ENCODE results near the gene FCN3. TPM values are rescaled to one million over a fixed set of nuclear protein-coding genes. Genes with fewer than 3 reads are reported as not detected.

FCN3 gene
- total and polyA plus RNA-seq, 9 of the 15 experiments (the other 6 are each of a cell fraction or from before 2014, with no cell fraction given) = 0.49 TPM; not detected in 8

- TF ChIP-seq NCOR1 (IDR thresholded peaks at IDR 0.05) = peak; percentile 70
- TF ChIP-seq SFPQ (IDR thresholded peaks at IDR 0.05; ENCODE audit: low read depth, low read length) = no peak
- peak; percentile 66 for TF ChIP-seq NFIC (IDR thresholded peaks at IDR 0.05)
- TF ChIP-seq ZBTB26 (CRISPR knock-in tag; IDR thresholded peaks at IDR 0.05) = no peak; the same call in 1 of the 2 replicates
- TF ChIP-seq BRF1 (IDR thresholded peaks at IDR 0.05; ENCODE audit: borderline replicate concordance, extremely low read depth, insufficient read length) = no peak
- peak; percentile 86 for TF ChIP-seq ETS2 (tag; IDR thresholded peaks at IDR 0.05; ENCODE audit: borderline replicate concordance, poor library complexity, severe bottlenecking)
- no peak for TF ChIP-seq MGA (IDR thresholded peaks at IDR 0.05)
- no peak for TF ChIP-seq IFI16 (CRISPR knock-in tag; IDR thresholded peaks at IDR 0.05)
- TF ChIP-seq ZNF133 (CRISPR knock-in tag; IDR thresholded peaks at IDR 0.05) = no peak
- TF ChIP-seq TSC22D4 (tag; IDR thresholded peaks at IDR 0.05) = no peak
- 0 out of 2 replicates have a peak, but pooled peaks have one; percentile 24 for TF ChIP-seq KDM2B (CRISPR knock-in tag; IDR thresholded peaks at IDR 0.05)
- TF ChIP-seq RB1 (IDR thresholded peaks at IDR 0.05; ENCODE audit: low read depth) = peak; percentile 100
- peak; percentile 77 for TF ChIP-seq NEUROD1 (IDR thresholded peaks at IDR 0.05; ENCODE audit: borderline replicate concordance, low read depth, low read length, partially characterized antibody)
Observed at GRCh38 chr1:27321813-27322568, 52.6 kb downstream of the FCN3 start, which contains the start of gene TMEM222 (continued).
